Measurements from ENCODE around the gene MINDY2.
"Not testable (repeated sequence)": the region's sequence is repeated elsewhere in the genome, so short reads cannot be mapped to it uniquely, and the experiment has no call there.

MINDY2 gene

DNA sequence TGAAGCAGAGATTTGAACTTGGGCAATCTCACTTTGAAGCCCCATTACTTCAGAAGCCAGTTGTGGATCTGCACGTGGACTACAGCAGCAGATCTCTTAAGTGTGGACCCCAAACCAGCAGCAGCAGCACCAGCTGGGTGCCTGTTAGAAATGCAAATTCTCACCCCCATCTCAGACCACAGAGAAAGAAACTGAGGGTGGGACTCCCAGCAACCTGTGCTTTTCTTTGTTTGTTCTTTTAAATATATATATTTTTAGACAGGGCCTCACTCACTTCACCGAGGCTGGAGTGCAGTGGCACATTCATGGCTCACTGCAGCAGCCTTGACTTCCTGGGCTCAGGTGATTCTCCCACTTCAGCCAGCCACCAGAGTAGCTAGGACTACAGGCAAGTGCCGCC is 109.2 kb downstream of the MINDY2 start:
- no peak for DNase-seq (ENCODE audit: low read depth)

DNA sequence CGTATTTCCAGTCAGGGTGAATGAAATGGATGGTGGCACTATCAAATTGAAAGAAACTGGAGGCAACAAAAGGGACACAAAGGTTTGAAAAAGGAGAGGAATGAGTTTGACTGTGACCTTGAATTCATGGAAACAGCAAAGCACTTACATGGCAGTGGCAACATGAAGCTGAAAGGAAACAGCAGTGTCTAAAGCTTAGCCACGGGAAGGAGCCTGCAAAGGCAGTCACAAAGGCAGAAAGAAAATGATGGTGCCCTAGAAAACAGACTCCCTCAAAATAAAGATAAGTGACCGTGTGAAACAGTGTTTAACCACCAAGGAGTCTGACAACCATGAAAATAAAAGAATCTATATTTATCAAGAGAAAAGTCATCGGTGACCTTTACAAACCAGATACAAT is 111.1 kb downstream of the MINDY2 start:
- no peak for DNase-seq (ENCODE audit: low read depth)

DNA sequence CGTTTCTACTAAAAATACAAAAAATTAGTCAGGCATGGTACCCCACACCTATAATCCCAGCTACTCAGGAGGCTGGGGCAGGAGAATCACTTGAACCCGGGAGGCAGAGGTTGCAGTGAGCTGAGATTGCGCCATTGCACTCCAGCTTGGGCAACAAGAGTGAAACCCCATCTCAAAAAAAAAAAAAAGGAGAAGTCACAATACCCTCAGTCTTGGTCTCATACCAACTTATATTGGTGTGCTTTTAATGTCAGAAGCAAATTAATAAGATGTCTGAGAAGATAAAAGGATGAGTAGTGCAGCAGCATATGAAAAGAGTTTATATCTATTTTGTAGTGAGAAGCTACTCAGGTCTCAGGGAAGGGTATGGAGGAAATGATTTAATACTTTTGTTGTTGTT is 112.8 kb downstream of the MINDY2 start:
- not testable (repeated sequence) for DNase-seq (ENCODE audit: low read depth)

DNA sequence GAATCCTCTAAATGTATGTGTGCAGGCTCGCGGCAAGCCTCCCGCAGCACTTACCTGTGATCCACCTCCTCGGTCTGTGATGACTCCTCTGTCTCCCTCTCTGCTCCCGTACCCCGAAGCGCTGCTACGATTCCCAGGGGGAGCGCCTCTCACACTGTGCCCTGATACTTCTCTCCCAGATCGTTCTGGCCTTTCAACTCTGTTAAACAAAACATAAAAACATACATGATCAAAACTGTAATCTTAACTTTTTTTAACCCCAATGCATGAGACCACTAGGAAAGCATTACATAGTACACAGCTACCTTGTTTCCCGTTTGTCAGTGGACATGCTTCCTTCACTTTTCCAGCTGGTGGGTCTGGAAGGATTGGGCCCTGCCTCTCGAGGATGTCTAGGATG is 115.8 kb downstream of the MINDY2 start:
- DNase-seq (ENCODE audit: low read depth): no peak

DNA sequence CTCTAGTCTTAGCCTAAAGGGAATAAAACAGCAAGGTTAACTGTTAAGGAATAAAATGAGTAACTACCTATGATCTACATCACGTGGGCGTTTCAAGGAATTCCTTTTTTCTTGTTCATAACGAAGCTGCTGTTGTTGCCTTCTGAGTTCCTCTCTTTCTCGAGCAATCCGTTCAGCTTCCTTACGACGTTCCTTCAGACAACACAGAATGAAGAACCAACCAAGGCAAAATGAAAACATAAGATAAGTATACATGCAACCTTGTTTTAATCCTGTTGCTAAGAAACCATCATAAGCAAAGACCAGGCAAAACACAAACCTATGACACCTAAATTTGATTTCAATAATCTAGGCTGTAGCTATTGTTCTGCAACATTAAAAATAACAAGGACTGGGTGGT is 118.3 kb downstream of the MINDY2 start:
- no peak for DNase-seq (ENCODE audit: low read depth)

DNA sequence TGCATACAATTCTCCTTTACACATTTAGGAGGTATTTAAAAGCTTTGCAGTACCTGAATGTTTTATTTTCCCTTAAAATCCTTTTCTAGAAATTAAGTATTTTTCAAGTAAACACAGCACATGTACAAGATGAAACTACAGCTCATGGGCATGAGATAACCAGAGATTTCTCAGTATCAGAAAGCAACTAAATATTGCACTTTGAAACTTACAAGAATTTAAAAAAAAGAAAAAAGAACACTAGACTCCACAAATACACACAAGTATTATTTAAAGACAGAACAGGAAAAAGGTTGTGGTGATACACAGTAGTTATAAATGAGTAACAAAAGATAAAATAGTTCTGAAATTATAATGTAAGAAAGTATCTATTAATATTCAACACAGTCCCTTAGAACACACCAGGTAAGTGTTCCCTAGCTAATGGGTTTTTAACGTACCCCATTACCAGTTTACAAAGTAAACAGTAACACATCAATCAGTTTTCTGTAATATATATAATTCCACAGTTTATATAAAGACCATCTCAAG is 127.1 kb downstream of the MINDY2 start:
- no peak for DNase-seq (ENCODE audit: low read depth)

DNA sequence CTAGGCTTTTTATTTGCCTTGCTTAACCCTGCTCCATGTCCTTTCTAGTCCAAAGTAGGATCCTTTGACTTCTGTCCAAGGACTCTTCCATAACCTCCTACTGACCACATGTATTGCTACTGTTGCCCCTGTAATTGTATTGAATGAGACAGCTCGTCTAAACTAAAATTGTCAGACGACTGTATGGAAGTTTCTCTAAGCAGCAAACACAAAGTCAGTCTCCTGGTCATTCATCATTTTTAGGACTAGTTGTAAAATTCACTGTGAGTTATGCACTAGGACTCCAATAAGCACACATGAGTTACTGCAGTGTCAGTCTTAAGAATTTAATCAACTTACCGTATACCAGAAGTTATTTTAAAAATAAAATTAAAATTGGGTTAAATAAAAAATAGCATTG is 129.5 kb downstream of the MINDY2 start:
- no peak for DNase-seq (ENCODE audit: low read depth)

DNA sequence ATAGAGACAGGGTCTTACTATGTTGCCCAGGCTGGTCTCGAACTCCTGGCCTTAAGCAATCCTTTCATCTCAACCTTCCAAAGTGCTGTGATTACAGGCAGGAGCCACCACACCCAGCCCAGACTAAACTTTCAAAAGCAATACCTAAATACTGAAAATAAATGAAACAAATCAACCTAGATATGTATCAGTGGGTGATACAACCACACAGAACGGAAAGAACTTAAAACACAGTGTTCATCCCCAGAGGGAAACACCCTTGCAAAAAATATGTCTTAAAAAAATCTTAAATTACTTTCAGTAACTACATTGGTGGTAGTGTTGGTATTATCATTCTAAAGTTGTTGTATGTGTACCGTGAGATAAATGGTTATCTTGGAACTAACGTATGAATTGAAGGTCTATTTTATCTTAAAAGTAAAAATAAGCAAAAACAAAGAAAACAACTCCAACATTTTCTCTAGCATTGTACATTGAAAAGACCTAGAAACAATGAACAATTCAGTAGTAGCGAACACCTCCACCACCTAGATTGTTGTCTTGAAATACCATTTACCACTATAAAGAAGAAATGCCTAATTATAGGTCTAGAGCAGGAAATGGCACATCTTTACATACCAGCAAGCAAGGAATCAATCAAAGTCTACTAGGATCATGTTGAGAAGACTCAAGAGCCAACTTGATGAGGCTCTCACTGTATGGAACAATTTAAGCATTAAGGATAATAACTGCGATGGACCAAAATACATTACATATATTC is 137.6 kb downstream of the MINDY2 start:
- no peak for DNase-seq (ENCODE audit: low read depth)

DNA sequence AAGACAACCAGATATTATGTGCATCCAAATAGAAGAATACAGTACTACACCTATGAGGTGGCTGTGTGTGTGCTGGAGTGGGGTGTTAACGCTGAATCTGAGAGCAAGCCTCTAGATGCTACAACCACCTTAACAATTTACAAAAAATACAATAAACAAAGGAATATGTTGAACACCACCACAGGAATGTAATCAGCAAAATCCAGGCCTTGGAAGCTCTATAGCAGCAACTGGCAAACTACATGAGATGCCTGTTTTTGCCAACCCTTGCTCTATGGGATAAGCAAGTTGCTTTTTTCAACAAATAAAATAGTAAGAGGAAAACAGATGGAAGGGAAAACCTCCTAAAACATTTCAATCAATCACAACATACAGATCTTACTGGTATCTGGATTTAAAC is 138.5 kb downstream of the MINDY2 start:
- DNase-seq (ENCODE audit: low read depth): no peak

DNA sequence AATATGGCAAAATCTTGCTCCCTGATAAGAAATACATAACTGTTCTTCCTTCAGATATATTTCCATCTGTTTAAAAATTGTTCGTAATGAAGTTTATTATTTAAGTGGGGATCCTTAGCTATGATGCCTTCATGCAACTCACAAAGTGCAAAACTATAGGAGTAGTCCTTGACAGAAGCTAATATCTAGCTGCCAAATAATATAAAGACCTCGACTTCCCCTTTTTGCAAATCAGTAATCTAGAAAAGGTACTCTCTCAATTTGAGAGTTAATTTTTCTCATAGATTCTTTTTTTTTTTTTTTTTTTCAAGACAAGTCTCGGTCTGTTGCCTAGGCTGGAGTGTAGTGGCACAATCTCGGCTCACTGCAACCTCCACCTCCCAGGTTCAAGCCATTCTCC is 139.4 kb downstream of the MINDY2 start:
- no peak for DNase-seq (ENCODE audit: low read depth)
